Activated CD4-positive, CD25-positive, alpha-beta regulatory T cell treated with anti-CD3 and anti-CD28 coated beads, Interleukin-2, amount 50 U/mL, for 24 hours (primary cell): ENCODE results near the gene POMZP3.
"Not testable (repeated sequence)": the region's sequence is repeated elsewhere in the genome, so short reads cannot be mapped to it uniquely, and the experiment has no call there.

Experiments used
- ATAC-seq, 2 donors: fragments of 150-1000 bp; cut with Tn5 transposase; one replicate each; pipeline ENCODE4 v1.10.0; 2021; ENCODE audit warnings: mild to moderate bottlenecking in 1 of 2, moderate library complexity in 1 of 2

Gene POMZP3

DNA sequence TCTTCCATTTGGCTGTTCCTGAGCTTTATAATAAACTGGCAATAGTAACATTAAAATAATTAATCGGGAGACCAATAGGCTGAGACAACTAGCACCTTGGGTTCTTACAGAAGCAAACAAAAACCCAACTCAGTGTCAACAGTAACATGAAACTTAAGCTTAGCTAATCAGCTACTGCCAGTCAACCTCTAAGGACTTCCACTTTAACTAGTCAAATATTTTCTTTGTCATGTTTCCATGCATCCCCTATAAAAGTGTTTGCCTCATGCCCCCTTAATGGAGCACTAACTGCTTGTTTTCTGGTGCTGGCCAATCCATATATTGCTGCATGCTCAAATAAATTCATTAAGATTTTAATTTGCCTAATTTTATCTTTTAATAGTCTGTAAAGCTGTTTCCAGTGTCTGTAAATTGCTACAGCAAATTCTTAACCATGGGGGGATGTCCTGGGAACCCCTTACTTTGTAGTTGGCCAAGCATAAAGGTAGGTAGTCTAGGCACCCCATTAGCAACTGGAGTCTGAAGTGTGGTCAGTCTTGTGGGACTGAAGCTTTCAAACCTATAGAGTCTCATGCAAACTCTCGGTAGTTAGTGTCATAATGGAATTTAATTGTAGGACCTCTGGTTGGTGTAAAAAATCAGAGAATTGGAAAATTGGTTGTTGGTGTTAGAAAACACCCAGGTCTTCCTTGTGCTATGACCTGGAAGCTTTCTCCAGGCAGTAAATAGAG, 40.3 kb downstream of the POMZP3 start:
- ATAC-seq = not testable (repeated sequence)

- ATAC-seq = not testable (repeated sequence)
Measured at GRCh38 chr7:76583636-76584281, 43.3 kb downstream of the POMZP3 start.

GRCh38 chr7:76582848-76583631, 44.0 kb downstream of the POMZP3 start:
- peak; percentile 93 for ATAC-seq

DNA sequence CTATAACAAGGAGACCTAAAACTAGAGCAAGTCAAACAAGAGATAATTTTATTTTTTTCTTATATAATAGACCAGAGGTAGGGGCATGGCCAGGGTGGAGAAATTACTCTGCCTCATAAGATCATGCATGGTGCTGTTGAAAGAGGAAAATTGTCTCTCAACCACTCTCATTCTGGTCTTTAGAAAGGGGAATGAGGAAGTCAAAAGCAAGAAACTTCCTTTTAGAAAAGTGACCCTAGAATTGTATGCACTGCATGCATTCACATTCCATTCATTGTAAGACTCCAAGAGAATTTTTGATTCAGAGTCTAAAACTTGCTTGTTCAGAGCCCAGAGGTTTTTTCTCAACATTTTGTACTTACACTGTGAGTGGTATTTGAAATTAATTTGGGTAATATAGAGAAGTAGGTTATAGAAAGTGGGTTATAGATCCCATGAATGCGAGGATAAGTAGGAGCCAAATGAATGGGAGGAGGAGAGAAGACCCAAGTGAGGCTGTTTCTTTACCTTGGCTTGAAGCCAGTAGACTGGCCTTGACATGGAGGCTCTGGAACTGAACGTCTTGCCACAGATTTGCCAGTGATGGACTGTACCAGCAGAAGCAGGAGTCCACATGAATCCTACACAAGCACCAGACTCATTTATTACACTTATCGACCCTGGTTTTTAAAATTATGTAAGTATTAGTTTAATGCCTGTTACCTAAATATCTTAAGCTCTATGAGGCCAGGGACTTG, 51.0 kb downstream of the POMZP3 start:
- not testable (repeated sequence) for ATAC-seq

- ATAC-seq = not testable (repeated sequence)
Measured at GRCh38 chr7:76575431-76575830, 51.6 kb downstream of the POMZP3 start.

- not testable (repeated sequence) for ATAC-seq
Measured at GRCh38 chr7:76572296-76572695, 54.8 kb downstream of the POMZP3 start.

GRCh38 chr7:76570324-76570775, 56.7 kb downstream of the POMZP3 start:
- ATAC-seq = not testable (repeated sequence)

- not testable (repeated sequence) for ATAC-seq
Measured at GRCh38 chr7:76568742-76569141, 58.3 kb downstream of the POMZP3 start.

DNA sequence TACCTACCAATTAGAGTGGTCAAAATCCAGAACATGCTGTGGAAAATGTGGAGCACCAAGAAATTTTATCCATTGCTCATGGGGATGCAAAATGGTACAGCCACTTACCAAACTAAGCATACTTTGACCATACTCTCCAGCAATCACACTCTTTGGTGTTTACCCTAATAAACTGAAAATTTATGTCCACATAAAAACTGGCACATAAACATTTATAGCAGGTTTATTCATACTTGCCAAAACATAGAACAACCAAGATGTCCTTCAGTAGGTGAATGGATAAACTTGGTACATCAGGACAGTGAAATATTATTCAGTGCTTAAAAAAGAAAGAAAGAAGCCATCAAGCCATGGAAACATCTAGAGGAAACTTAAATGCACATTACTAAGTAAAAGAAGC, 59.3 kb downstream of the POMZP3 start:
- not testable (repeated sequence) for ATAC-seq

DNA sequence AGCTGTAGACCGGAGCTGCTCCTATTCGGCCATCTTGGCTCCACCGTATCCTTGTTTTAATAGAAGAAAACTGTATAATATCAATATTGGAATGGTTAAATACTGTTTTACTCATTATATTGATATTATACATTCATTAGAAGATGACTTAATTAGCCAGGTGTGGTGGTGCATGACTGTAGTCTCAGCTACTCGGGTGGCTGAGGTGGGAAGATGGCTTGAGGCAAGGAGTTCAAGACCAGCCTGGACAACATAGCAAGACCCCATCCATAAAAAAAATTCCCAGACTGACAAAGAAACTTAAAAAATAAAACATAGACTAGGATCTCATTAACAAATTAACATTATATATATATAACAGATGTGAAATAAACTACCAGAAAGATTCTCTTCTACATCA, 59.8 kb downstream of the POMZP3 start:
- ATAC-seq = not testable (repeated sequence)

DNA sequence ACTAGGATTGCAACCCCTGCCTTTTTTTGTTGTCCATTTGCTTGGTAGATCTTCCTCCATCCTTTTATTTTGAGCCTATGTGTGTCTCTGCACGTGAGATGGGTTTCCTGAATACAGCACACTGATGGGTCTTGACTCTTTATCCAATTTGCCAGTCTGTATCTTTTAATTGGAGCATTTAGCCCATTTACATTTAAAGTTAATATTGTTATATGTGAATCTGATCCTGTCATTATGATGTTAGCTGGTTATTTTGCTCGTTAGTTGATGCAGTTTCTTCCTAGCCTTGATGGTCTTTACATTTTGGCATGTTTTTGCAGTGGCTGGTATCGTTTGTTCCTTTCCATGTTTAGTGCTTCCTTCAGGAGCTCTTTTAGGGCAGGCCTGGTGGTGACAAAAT, 62.1 kb downstream of the POMZP3 start:
- ATAC-seq = not testable (repeated sequence)

DNA sequence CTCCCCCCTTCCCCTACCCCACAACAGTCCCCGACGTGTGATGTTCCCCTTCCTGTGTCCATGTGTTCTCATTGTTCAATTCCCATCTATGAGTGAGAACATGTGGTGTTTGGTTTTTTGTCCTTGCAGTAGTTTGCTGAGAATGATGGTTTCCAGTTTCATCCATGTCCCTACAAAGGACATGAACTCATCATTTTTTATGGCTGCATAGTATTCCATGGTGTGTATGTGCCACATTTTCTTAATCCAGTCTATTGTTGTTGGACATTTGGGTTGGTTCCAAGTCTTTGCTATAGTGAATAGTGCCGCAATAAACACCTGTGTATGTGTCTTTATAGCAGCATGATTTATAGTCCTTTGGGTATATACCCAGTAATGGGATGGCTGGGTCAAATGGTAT, 65.7 kb downstream of the POMZP3 start:
- not testable (repeated sequence) for ATAC-seq

- not testable (repeated sequence) for ATAC-seq
Measured at GRCh38 chr7:76560157-76560556, 66.9 kb downstream of the POMZP3 start.
